HG03196 (cell line): Measurements from ENCODE around the gene MRM2.
A peak's percentile ranks its signal among the peaks of the same experiment; 100 is the strongest.

ENCODE experiments used
- ATAC-seq: cut with Tn5 transposase; IDR thresholded peaks from one replicate; pipeline ENCODE4 v1.9.1; 2021; ENCODE audit not compliant: unreplicated experiment

Gene MRM2

DNA sequence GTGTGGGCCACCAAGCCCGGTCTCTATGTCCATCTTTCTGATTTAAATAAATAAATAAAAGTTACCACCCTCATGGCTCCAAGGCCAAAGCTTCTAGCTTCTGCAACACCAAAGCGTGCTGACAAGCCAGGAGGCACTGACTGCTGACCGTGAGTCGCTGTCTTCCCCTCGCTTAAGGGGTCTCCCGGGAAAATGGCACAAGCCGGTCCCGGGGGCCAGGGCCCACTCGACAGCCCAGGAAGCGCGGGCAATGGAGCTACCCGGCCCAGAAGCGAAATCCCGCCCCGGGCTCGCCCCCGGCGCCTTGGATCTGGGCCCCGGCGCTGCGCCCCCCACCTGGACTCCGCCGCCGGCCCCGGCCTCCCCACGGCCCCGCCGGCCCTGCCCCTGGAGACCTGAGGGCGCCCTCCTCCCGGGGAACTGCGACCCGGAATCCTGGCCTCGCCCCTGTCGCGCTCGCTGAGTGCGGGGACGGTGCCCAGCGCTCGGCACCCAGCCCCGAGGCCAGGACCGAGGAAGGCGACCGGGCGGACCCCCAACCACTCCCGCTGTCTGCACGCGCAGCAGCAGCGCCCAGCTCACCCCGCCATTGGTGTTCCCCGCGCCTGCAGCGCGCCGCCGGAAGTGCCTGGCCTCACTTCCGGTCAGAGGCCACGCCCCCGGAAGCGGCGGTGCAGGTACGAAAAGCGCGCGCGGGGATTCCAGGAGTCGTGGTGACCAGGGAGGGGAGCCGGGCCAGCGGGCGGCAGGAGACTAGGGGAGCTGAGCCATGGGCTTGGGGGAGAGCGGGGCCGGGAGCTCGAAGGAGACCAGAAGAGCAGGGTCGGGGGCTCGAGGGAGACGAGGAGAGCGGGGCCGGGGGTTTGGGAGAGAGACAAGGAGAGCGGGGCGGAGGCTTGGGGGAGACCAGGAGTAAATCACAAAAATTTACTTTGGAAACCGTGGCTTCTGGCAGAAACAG lies at the start of gene MRM2, which contains the start of gene NUDT1:
Gene MRM2, minus strand, starts transcription at position 626 of the 961 bp plus-strand sequence. Its CDS starts 36 bp downstream, at position 590.
Gene NUDT1, plus strand, starts transcription at position 647 of the 961 bp plus-strand sequence. CDS start 2,349 bp downstream, outside the sequence.
- peak; percentile 58 for ATAC-seq

- no peak for ATAC-seq
Measured at GRCh38 chr7:2290877-2291276, 48.9 kb upstream of the MRM2 start.

GRCh38 chr7:2289621-2290020 lies 47.6 kb upstream of the MRM2 start:
- no peak for ATAC-seq

DNA sequence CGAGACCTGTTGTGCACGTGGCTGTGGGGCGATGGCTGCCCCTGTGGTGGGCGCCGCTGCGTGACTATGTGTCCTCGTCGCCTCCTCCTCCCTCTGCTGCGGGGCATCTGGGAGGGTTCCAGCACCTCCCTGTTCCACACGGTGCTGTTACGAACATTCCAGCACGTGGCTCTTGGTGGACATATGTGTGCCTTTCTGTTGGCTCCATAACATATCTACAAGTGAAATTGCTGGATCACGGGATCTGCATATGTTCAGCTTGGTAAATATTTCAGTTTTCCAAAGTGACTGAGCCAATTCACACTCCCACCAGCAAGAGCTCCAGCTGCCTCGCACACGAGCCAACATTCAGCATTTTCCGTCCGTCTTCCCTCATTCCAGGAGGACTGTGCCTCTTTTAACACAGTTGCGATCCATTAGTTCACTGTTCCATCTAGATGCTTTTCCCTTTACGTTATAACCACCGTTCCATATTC lies 47.1 kb upstream of the MRM2 start:
- ATAC-seq = no peak

GRCh38 chr7:2288503-2288902 lies 46.5 kb upstream of the MRM2 start:
- ATAC-seq = peak; percentile 59

GRCh38 chr7:2287745-2288144 lies 45.7 kb upstream of the MRM2 start:
- no peak for ATAC-seq

DNA sequence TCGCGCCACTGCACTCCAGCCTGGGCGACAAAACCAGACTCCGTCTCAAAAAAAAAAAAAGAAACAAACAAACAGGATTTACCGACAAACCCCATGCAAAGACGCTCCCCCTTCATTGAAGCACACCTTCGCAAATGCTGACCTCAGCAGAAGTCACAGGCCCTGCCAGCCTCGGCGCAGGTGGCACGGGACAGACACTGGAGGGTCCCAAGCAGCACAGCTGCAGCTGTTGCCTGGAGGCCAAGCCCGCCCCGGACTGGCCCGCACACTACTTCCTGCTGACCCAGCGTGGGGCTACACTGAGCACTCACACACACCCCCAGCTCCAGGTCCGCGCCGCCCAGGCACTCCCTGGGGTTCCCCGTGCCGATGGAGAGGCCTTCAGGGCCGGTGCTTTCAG lies 41.1 kb upstream of the MRM2 start:
- no peak for ATAC-seq

DNA sequence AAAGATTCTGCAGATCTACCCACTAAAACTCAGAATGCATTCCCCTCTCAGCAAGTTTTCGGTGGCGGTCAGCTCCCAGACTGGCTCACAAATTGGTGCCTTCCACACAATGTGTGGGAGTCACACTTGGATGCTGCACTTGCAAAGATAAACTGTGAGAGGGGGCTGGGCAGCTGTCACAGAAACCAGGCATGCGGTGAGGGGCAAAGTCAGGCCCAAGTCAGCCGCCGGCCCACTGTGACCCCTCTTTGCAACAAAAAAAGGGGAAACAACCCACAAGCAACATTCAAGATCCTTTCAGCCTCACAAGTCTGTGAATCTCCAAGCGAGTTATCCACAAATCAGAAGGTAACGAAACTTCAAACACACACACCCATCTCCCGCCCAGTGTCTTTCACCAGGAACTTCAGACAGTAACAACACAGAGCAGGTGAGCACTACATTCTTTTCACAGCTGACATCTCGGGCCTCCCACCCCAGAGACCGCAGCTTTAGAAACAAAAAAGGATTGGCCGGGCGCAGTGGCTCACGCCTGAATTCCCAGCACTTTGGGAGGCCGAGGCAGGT lies 40.3 kb upstream of the MRM2 start:
- no peak for ATAC-seq

GRCh38 chr7:2281541-2281940 lies 39.5 kb upstream of the MRM2 start:
- ATAC-seq = no peak

DNA sequence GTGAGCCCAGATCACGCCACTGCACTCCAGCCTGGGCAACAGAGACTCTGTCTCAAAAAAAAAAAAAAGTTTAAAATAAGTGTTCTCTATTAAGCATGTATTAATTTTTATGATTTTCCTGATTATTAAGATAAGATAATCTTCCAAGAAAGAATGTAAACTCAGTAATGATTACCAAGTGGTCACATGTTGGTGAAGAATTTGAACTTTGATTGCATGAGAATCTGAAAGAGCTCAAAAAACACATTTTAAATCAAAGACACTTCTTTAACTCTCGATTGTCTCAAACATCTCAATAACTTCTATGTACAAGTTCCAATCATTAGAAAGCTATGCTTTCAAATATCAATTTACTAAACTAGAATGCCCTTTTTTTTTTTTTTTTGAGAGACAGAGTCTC lies 38.4 kb upstream of the MRM2 start:
- no peak for ATAC-seq

DNA sequence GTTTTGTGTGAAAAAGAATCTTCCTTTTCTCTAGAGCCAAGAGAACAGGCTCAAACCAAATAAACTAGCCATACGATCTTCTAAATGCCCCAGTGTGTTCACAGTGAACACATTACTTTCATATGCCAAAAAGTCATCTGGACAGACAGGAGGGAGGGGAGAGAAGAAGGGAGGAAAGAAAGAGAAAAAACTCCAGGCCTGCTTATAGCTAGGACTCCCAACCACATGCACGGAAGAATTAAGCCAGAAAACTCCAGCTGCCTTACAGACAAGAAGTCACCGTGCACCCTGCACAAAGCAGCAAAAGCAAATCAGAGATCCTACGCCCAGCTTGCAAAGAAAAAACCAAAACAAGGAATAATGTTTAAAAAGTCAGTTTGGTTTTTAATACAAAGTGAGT lies 37.9 kb upstream of the MRM2 start:
- ATAC-seq = no peak

DNA sequence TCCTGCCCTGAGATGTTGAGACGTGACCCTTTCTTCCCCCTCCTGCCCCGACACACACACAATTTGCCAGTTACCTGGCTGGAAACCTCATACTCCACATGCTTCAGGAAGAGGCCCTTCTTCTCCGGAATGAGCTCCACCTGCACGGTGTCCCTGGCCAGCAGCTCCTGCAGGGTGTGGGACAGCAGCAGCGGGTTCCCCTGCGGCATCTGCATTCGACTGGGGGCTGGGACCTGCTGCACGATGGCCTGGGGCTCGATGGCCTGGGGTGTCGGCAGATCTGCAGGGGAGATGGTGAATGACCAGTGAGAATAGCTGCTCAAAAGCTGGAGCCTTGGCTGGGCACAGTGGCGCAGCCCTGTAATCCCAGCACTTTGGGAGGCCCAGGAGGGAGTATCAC lies 36.0 kb upstream of the MRM2 start:
- no peak for ATAC-seq

DNA sequence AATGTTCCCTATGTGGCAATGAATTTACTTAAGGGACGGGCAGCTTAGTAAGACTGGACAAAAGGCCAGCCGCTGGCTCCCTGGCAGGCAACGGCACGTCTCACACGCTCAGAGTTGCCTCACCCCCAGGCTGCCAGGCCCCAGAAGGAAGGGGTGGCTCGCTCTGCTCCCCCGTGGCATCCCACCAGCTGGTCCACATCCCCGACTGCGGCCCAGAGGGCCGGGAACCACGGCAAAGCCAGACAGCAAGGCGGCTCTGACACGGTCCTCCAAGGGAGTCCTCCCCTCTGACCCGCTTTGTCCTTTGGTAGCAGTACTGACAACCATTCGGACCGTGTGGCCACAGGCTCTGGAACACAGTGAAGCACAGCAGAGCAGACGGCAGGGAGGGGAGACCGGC lies 34.1 kb upstream of the MRM2 start:
- no peak for ATAC-seq

GRCh38 chr7:2275101-2275500 lies 33.1 kb upstream of the MRM2 start:
- ATAC-seq = no peak

DNA sequence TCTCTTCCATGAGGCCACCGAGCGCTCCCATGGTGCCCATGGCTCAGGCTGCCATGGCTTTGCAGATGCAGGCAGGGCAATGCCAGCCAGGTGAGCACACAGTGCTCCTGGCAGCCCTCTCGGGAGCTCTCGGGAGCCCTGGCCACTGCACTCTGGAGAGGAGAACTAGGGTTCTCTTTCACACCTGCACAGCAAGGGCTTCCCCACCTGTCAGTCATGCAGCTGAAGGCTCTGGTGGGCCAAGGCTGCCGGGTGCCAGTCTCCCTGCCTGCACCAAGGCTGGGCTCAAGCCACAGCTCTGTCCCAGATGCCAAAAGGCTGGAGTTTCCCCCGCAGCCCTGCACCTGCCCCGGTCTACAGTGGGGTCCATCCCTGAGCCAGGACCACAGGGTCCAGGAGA lies 32.7 kb upstream of the MRM2 start:
- ATAC-seq = no peak

GRCh38 chr7:2273866-2274265 lies 31.9 kb upstream of the MRM2 start:
- ATAC-seq = no peak

- ATAC-seq = no peak
Measured at GRCh38 chr7:2272031-2272430, 30.0 kb upstream of the MRM2 start.

GRCh38 chr7:2271273-2272026 lies 29.4 kb upstream of the MRM2 start:
- no peak for ATAC-seq

DNA sequence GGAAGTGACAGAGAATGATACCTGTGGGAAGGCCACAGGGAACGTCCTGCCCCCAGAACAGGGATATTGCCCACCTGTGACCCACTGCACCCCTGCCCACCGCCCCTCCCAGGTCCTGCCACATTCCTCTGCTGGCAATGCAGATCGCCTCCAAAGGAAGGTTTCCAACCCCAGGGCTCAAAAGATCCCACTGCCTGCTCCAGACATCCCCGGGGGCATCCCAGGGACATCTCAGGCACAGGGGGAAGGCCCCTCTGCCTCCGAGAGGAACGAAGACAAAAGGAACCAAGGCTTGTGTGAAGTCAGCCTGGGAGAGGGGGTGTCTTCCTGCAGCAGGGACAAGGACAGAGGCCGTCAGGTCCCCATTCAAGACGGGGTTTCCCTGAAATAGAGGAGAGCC lies 28.5 kb upstream of the MRM2 start:
- ATAC-seq = no peak

- ATAC-seq = no peak
Measured at GRCh38 chr7:2269991-2270460, 28.0 kb upstream of the MRM2 start.
